ENCODE results near the gene CHPT1.

The CHPT1 gene

GRCh38 chr12:101738920-101739665, 41.7 kb downstream of the CHPT1 start, which contains the start of gene SYCP3:
TSS of gene SYCP3 (minus strand) at chr12:101739462. CDS start at chr12:101737935, 1,527 bp downstream.
- Histone ChIP-seq H4K20me1 (ENCODE audit: low read depth, low read length) (no peaks in the 10 kb centered on the region), H3K27ac (ENCODE audit: low read depth, low read length) (no peak within 1 kb of the TSS), H3K9me2 (replicated peaks; ENCODE audit: insufficient read depth, low read length) (no peaks in the 10 kb centered on the region), H3K9me3 (ENCODE audit: insufficient read depth, low read length) (no peaks in the 10 kb centered on the region), H3K27me3 (ENCODE audit: low read length) (no peaks in the 10 kb centered on the region), H3K9ac (ENCODE audit: low read length) (no peak within 1 kb of the TSS), H3K79me2 (ENCODE audit: insufficient read depth, low read length) (no peaks in the 10 kb centered on the region), H3K4me3 (ENCODE audit: insufficient read depth, low read length, poor library complexity, severe bottlenecking) (no peak within 1 kb of the TSS), H2AFZ (ENCODE audit: low read depth, low read length, severe bottlenecking) (no peak within 1 kb of the TSS), H3F3A (ENCODE audit: insufficient read depth) (peaks cover 7% of the 10 kb centered on the region), H3K36me3 (ENCODE audit: low read length) (no peaks in the 10 kb centered on the region), H3K4me2 (ENCODE audit: low read depth, low read length, poor library complexity, severe bottlenecking) (no peak within 1 kb of the TSS)
- no peak for TF ChIP-seq CTCF (IDR thresholded peaks at IDR 0.05; ENCODE audit: insufficient read depth, low read length, poor library complexity, severe bottlenecking)
- TF ChIP-seq EZH2phosphoT487 (conservative IDR thresholded peaks at IDR 0.05; ENCODE audit: low read length), result no peak

GRCh38 chr12:101740566-101740965, 43.1 kb downstream of the CHPT1 start:
- Histone ChIP-seq H3K27ac (ENCODE audit: low read depth, low read length) (no peak overlapping the region), H3K9me2 (replicated peaks; ENCODE audit: insufficient read depth, low read length) (no peaks in the 10 kb centered on the region), H3K9me3 (ENCODE audit: insufficient read depth, low read length) (no peaks in the 10 kb centered on the region), H3K79me2 (ENCODE audit: insufficient read depth, low read length) (no peaks in the 10 kb centered on the region), H4K20me1 (ENCODE audit: low read depth, low read length) (no peaks in the 10 kb centered on the region), H3K27me3 (ENCODE audit: low read length) (no peaks in the 10 kb centered on the region), H3K4me3 (ENCODE audit: insufficient read depth, low read length, poor library complexity, severe bottlenecking) (no peak overlapping the region), H3F3A (ENCODE audit: insufficient read depth) (peaks cover 22% of the 10 kb centered on the region), H3K9ac (ENCODE audit: low read length) (no peak overlapping the region), H3K36me3 (ENCODE audit: low read length) (no peaks in the 10 kb centered on the region), H2AFZ (ENCODE audit: low read depth, low read length, severe bottlenecking) (no peak overlapping the region), H3K4me2 (ENCODE audit: low read depth, low read length, poor library complexity, severe bottlenecking) (no peak overlapping the region)
- no peak for TF ChIP-seq EZH2phosphoT487 (conservative IDR thresholded peaks at IDR 0.05; ENCODE audit: low read length)

GRCh38 chr12:101740980-101741379, 43.5 kb downstream of the CHPT1 start:
- no peaks in the 10 kb centered on the region for H3K36me3 ChIP-seq (ENCODE audit: low read length)
- no peak overlapping the region for H2AFZ ChIP-seq (ENCODE audit: low read depth, low read length, severe bottlenecking)
- H3K79me2 ChIP-seq (ENCODE audit: insufficient read depth, low read length), result no peaks in the 10 kb centered on the region
- no peak overlapping the region for H3K4me3 ChIP-seq (ENCODE audit: insufficient read depth, low read length, poor library complexity, severe bottlenecking)
- H3K9me3 ChIP-seq (ENCODE audit: insufficient read depth, low read length), result no peaks in the 10 kb centered on the region
- TF ChIP-seq CTCF (IDR thresholded peaks at IDR 0.05; ENCODE audit: insufficient read depth, low read length, poor library complexity, severe bottlenecking), result no peak
- TF ChIP-seq EZH2phosphoT487 (conservative IDR thresholded peaks at IDR 0.05; ENCODE audit: low read length), result no peak
- H3K27me3 ChIP-seq (ENCODE audit: low read length), result no peaks in the 10 kb centered on the region
- H3K4me2 ChIP-seq (ENCODE audit: low read depth, low read length, poor library complexity, severe bottlenecking), result no peak overlapping the region
- no peaks in the 10 kb centered on the region for H4K20me1 ChIP-seq (ENCODE audit: low read depth, low read length)
- no peaks in the 10 kb centered on the region for H3K9me2 ChIP-seq (replicated peaks; ENCODE audit: insufficient read depth, low read length)
- H3K27ac ChIP-seq (ENCODE audit: low read depth, low read length), result no peak overlapping the region
- H3K9ac ChIP-seq (ENCODE audit: low read length), result no peak overlapping the region
- peaks cover 23% of the 10 kb centered on the region for H3F3A ChIP-seq (ENCODE audit: insufficient read depth)

- Histone ChIP-seq H3K9me3 (ENCODE audit: insufficient read depth, low read length) (no peaks in the 10 kb centered on the region), H3F3A (ENCODE audit: insufficient read depth) (peaks cover 30% of the 10 kb centered on the region), H3K9me2 (replicated peaks; ENCODE audit: insufficient read depth, low read length) (no peaks in the 10 kb centered on the region), H3K36me3 (ENCODE audit: low read length) (peaks cover 10% of the 10 kb centered on the region; the same call in 1 of the 2 replicates), H3K27me3 (ENCODE audit: low read length) (no peaks in the 10 kb centered on the region), H3K79me2 (ENCODE audit: insufficient read depth, low read length) (no peaks in the 10 kb centered on the region), H3K27ac (ENCODE audit: low read depth, low read length) (peak overlapping the region; percentile 97), H2AFZ (ENCODE audit: low read depth, low read length, severe bottlenecking) (no peak overlapping the region), H3K4me2 (ENCODE audit: low read depth, low read length, poor library complexity, severe bottlenecking) (peak overlapping the region; percentile 74), H4K20me1 (ENCODE audit: low read depth, low read length) (no peaks in the 10 kb centered on the region), H3K9ac (ENCODE audit: low read length) (peak overlapping the region; percentile 17), H3K4me3 (ENCODE audit: insufficient read depth, low read length, poor library complexity, severe bottlenecking) (peak overlapping the region; percentile 33)
- TF ChIP-seq CTCF (IDR thresholded peaks at IDR 0.05; ENCODE audit: insufficient read depth, low read length, poor library complexity, severe bottlenecking) (no peak), EZH2phosphoT487 (conservative IDR thresholded peaks at IDR 0.05; ENCODE audit: low read length) (no peak)
Measured at GRCh38 chr12:101743242-101743641, 45.8 kb downstream of the CHPT1 start.

All from SU-DHL-6 (cell line).